HG03280 (cell line): Measurements from ENCODE around the gene ARHGAP20.
"Not testable (repeated sequence)": the region's sequence is repeated elsewhere in the genome, so short reads cannot be mapped to it uniquely, and the experiment has no call there.

Source experiments
- ATAC-seq: cut with Tn5 transposase; IDR thresholded peaks from one replicate; pipeline ENCODE4 v1.9.1; 2021; ENCODE audit warnings: mild to moderate bottlenecking, moderate library complexity; ENCODE audit not compliant: unreplicated experiment

Gene ARHGAP20

DNA sequence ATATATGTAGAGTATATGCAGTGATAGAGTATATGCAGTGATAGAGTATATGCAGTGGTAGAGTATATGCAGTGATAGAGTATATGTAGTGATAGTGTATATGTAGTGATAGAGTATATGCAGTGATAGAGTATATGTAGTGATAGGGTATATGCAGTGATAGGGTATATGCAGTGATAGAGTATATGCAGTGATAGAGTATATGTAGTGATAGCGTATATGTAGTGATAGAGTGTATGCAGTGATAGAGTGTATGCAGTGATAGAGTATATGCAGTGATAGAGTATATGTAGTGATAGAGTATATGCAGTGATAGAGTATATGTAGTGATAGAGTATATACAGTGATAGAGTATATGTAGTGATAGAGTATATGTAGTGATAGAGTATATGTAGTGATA lies 92.9 kb downstream of the ARHGAP20 start:
- not testable (repeated sequence) for ATAC-seq

DNA sequence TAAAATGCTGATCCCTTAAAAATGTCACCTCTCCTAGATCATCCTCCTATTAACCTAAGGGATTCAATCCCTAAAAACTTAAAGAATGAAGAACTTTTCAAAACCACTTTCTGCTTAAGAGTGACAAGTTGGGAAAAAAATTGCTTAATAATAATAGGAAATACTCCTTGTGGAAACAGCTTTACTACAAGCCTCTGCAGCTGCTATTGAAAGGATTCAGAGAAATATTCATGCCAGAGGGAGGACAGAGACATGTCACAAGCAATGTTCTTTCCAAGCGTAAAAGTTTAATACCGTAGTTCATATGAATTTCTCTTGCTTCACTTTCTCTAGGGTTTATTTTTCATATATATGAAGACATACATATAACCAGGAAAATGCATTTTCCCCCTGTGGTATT lies 98.2 kb downstream of the ARHGAP20 start:
- no peak for ATAC-seq

DNA sequence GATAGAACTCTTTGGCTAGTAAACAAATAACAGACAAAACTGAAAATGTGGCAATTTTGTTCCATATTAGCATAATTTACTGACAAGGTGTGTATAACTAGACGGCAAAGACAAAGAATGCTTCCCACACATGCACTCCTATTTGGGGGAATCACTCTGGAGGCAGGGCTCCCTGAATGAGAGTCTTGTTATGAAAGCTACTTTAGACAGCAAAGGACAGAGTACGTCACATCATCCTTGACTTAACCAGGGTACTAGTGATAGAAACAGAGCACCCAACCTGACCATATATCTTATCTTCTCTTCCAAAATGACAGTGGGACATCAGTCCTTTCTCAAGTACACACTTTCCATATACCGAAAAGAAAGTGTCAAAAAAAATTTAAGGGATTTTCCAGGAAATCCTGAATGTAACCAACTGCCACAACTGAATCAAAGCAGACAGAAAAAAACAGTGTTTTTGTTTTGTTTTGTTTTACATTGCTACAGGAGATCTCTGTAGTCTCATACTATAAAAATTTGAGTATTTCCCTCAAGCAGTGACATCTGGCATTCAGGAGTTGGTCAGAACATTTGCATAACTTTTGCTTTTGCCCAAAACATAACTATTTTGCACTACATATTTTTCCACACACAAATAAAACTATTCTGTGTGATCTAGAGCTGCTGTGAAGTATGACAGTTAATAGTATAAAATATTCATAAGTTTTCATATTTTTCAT lies 98.9 kb downstream of the ARHGAP20 start:
- ATAC-seq, result no peak

DNA sequence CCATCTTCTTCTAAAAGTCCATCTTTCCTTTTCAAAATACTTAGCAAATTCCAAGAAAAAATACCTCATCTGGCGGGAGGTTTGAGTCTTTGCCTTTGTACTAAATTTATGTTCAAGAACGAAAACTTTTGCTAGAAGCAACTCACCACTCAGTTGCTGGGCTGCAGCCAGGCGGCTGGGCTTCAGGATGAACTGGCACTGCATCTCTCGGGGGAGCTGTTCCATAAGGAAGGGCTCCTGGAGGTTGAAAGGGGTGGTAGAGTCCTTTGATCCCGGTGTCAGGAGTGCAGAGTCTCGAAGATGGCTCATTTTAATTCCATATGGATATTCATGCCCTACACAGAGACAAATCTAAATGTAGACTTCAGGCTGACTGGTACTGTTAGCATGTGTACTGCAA lies 105.8 kb downstream of the ARHGAP20 start:
- no peak for ATAC-seq

DNA sequence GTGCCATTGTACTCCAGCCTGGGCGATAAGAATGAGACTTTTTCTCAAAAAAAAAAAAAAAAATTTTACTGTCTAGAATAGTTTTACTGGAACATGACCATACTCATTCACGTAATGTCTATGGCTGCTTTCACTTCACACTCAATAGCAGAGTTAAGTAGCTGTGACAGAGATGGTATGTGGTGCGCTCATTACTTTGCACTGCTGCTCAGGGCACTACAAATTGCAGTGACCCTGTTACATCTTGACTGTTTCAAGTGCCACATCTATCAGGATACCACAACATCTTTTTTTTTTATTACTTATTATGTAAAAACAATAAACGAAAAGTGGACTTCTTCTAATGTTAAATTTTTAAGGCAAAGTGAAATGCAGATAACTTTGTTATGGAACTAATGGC lies 110.3 kb downstream of the ARHGAP20 start:
- ATAC-seq, result no peak

DNA sequence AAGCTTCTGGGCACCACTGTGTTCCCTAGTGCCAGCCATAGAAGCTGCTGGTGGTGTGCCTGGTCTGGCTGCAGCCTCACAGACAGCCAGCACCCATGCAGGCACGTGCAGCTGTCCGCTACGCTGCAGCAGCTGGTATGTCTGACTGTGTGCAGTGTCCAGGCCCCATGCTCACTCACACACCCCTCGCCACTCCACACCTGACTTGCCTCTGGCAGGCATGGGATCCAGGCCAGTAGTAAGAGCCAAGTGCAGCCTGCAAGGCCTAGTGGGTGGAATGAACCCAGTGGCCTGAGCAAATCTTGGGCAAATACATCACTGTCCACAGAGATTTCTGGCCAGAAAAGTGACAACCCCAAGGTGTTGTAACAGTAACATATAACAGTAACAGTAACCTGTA lies 111.9 kb downstream of the ARHGAP20 start:
- ATAC-seq, result no peak

DNA sequence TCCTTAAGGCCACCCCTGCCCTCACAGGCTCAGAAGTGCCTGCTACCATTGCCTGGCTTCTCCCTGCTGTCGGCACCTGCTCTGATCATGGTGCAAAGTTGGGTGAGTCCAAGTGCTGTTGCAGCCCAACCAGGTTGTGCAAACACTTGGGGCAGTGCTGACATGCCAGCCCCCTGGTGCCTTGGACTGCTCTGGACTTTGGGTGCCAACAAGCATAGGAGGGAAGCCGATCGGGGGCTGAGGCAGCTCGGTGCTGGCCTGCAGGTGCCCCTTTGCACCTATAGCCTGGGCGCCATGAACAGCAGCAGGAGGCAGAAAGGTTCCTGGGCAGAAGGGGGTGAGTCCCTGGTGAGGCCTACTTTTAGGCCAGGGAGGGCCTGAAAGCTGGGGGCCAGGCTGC lies 113.0 kb downstream of the ARHGAP20 start:
- no peak for ATAC-seq

DNA sequence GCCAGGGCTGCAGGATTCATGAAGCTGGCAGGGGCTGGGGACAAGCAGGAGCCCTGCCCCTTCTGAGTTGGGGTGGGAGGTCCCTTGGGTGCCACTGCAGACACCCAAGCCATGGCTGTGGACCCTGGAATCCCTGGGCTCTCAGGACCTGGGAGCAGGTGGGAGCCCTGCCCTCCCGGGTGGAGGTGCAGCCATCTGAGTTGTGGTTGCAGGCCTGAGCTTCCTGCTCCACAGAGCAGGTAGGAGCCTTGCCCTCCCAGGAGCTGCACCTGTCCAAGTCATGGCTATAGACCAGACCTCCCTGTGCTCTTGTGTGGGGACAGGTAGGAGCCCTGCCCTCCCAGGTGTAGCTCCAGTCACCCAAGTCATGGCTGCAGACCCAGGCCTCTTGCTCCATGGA lies 113.5 kb downstream of the ARHGAP20 start:
- no peak for ATAC-seq

DNA sequence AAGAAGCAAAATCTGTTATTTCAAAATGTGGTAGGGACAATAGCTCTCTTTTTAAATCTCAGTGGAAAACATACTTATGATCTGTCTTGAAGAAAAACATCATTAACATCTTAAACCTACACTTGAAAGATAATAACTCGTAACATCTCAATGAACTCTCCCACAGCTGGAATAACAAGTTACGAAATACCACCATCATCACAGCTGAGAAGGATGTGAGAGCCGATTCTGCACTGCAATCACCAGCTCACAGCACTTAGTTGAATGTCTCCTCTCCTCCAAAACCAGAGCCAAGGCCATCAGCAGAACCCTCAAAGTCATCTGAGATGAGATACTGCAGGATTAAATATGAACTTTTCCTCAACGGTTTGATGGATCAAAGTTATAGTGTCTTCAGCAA lies 124.3 kb downstream of the ARHGAP20 start:
- ATAC-seq, result no peak

DNA sequence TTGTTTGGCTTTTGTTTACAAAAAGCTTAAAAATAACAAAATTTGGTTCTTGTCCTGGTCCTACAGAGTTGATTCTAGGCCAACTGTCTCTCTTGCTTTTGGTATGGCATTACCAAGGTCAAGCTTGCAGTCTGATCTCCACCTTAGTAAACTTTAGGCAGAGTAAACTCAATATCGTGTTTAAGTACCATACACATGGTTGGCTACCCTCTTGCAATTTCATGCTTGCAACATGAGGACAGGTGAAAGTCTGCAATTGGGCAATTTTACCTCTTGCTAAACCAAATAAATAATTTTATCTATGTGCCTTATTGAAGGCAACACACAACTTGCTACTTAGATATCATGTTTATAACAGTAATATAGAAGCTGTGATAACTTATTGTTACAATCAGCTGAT lies 125.1 kb downstream of the ARHGAP20 start:
- ATAC-seq, result no peak

DNA sequence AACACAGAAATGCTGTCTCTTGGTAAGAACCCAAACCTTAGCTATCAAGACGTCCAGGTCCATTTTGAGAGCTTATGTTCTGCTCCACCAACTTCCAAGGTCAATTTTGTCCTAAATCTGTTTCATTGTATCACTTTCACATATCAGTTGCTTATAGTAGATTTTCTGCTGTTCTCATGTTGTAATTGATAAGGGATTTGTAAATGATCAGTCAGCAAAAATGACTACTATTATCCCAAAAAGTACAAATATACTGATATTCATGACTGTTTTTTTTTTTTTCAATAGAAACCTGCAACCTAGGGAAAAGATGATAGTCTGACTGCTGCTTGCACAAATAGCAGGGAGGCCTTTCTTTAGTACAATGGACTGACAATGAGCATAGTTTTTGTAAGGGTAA lies 128.1 kb downstream of the ARHGAP20 start:
- ATAC-seq, result no peak

DNA sequence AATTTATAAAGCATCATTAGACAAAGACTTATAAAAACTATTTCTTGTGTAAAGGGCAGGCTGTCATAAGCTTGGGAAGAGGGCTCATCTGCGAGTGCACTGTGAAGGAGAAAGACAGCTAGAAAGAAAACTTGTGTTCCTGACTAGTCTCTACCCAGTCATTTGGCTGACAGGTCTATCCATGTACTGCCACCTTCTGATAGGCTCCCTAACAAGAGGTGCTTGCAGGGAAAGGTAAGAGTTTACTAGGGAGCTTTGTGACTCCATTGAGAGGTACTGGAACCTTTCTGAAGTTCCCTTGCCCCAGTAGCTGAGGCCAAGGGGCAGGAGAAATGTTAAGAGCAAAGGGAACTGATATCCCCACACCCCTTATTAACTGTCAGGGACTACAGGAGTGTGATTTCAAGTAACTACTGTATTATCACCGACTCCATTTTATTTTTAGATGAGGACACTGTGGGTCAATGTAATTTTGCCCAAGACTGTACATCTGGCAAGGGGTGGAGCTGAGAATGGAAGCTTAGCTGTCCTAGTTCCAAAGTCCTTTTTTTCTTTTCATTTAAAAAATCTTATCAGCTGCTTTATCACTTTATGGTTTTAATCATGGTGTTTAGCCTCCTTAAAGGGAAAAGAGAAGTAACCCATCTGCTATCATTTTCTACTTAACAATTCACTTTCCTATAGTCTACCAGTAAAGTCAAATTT lies 129.4 kb downstream of the ARHGAP20 start:
- no peak for ATAC-seq

DNA sequence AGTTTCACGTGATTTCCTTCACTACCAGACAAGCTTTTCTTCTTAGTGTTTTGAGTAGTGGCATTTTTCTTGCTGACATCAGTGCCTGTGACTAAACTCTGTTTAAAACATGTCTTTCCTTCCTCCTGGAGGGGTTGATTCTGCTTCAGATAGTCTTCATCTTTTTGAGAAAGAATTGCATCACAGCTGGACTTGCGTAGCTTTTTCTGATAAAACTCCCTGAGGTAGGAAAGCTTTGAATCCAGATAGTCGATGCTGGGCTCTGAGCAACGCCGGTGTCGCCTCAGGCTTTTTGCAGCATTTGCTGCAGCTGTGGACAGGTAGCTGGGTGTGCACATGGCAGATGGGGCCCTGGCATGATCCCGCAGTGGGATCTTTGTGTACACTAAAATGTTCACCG lies 131.7 kb downstream of the ARHGAP20 start:
- ATAC-seq, result no peak

DNA sequence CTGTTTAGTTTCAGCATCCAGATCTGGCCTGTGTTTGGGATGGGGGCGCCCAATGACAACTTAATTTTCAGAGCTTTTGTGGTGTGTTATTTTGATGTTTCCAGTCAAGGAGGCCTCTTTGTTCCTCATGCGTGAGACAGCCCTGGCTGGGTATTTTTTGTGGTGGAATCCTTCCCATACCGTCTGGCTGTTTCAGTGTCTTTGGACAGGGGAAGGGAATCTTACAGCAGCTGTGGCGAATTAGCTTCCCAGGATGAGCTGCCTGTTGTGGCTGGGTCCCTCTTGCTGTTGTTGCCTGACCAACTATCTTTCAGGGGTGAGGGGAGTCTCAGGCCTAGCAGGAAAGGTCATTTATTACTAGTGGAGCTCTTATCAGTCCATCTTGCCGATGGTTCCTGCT lies 138.8 kb downstream of the ARHGAP20 start:
- ATAC-seq, result no peak

DNA sequence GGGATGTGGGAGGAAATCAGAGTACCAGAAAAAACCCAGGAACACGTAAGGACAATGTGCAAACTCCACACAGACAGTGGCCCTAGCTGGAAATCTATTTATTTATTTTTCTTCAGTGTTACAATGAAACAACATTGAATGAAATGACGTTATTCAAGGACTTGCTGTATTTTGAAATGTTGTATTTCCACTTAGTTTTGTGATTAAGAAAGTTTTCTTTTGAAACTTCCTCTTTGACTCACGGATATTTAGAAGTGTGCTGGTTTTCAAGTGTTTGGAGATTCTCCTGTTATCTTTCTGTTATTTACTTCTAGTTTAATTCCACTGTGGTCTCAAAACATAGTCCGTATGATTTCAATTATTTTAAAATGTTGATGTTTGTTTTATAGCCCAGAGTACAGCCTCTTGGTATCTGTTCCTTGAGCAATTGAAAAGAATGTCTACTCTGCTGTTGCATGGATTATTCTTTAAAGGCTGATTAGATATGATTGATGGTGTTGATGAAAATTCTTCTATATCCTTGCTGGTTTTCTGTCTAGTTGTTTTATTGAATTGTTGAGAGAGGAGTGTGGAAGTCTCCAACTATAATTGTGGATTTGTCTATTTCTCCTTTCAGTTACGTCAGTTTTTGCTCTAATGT lies 141.0 kb downstream of the ARHGAP20 start:
- no peak for ATAC-seq

DNA sequence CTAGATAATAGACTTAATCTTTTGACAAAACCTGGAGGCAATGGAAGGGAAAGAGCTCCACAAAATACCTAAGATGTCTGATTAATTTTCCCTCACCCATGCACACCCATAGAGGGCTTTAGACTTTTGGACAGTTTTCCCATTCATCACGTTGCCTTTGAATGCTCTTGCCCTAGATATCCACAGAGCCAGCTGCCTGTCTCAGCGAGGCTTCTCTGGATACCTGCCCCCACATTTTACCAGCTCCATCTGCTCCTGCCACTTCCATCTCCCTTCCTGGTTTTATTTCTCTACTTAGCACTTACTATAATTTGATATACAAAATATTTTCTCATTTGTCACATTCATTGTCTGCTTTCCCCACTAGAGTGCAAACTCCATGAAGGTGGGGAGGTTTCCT lies 145.7 kb downstream of the ARHGAP20 start:
- no peak for ATAC-seq

DNA sequence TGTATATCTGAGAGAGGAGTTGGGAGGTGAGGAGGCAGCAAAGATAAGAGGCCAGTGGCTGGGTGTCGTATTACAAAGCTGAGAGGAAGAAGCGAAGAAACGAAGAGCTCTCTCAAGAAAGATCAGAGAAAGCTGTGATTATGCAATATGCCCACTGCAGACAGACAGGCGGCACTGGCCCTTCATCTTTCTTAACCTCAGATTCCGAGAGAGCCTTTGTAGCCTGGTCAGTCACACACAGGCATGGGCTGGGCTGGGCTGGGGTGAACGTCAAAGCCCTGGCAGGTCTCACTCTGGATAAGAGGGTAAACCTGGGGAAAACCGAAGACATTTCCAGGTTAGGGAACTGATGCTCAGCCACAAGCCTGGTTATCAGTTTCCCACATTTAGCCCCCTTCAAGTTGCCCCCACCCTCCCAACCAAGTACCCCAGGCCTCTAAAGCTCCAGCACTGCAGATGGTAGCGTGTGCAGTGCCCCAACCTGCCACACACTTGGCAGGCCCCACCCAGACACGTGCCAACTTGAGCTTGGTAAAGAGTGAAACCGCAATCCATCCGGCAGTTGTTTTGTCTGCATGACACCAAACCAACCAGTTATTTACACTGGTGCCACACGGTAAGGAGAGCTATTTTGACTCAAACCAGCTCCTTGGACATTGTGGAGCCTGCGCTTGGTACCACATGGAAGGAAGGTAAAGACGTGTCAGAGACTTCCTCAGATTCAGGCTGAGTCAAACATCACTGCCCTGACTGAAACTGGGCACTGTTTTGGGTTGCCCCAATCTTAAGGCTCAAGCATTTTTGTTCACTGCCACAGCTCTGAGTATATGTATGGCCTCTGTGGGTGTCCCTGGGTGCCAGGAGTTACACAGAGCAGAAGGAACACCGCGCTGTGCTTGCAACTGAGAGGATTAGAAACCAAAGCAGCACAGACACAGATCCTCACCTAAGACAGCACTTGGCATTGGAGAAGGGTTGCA lies 146.6 kb downstream of the ARHGAP20 start:
- no peak for ATAC-seq

DNA sequence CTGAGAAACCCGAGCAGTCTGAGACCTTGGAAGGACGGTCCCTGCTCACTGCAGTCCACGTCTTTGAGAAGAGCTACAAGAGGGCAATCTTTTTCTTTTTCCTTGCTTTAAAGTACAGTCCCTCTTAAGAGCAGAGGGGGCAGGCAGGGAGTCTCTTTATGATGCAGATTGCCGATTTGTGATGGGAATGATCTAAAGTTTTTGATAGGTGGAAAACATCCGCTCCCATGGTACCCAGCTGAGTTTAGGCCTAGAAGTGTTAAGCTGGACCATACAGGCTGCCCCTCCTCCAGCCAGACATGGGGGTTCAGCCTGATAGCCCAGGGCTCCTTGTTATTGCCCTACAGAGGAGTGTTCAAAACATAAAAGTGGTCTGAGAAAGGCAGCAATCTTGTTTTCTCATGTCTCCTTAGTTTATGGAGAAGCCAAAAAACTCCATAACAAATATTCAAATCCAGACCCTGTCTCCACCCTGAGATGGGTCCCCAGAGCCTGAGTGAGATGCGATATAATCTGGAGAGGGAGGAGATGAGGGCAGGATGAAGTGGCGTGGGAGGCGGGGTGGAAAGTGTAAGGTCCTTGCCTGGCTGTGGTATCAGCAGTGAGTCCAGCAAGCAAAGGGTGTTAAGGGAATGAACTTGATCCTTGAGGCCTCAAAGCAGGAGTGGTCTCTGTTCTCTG lies 147.4 kb downstream of the ARHGAP20 start:
- no peak for ATAC-seq

DNA sequence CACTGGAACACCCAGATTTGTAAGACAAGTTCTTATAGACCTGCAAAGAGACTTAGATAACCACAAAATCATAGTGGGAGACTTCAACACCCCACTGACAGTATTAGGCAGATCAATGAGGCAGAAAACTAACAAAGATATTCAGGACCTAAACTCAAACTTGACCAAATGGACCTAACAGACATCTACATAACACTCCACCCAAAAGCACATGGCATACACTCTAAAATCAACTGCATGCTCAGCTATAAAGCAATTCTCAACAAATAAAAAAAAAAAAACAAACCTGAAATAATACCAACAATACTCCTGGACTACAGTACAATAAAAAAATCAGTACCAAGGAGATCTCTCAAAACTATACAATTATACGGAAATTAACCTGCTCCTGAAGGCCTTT lies 167.5 kb downstream of the ARHGAP20 start:
- ATAC-seq, result no peak

DNA sequence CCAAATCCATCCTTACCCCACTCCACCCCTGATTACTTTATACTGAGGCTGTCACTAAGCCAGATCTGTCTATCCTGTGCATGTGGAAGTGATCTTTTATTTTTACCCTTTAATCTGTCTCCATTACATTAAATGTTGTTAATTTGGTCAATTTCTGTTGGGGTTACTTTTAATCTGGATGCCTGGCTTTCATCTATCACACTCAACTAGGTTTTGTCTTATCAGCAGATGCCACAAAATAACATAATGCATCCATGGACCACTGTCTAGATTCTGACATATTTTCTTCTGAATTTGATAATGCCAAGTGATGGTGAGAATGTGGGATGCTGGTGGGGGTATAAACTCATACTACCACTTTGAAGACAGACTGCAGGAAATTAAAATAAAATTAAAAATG lies 174.1 kb downstream of the ARHGAP20 start:
- no peak for ATAC-seq
